AG04450 (cell line): ENCODE measurements around the gene KMO. TPM values are rescaled to one million over a fixed set of nuclear protein-coding genes. Genes with fewer than 3 reads are reported as not detected.
A peak's percentile ranks its signal among the peaks of the same experiment; 100 is the strongest.

Experiments
- CTCF ChIA-PET: fragments of 300-600, 350-600 bp; formaldehyde crosslinking; extraction: SDS; loops from one replicate; lab custom pipeline; 2022; ENCODE audit warnings: antibody characterized with exemption, inconsistent platforms; lab: Charles Lee
- POLR2A ChIA-PET: fragments of 350-600 bp; formaldehyde crosslinking; extraction: SDS; loops from one replicate; lab custom pipeline; 2021; ENCODE audit warnings: antibody characterized with exemption, inconsistent platforms; lab: Yijun Ruan, JAX
- DNase-seq: peaks from one replicate; pipeline ENCODE4 v3.0.0-alpha.2; 2011; ENCODE audit warnings: low read depth, low spot score
- H3K27ac ChIP-seq: one replicate; pipeline ENCODE4 v1.5.1; 2012; ENCODE audit warnings: low read depth, low read length, control low read depth
- H3K27me3 ChIP-seq: one replicate; pipeline ENCODE4 v1.6.0; 2012; ENCODE audit warnings: low read length; ENCODE audit not compliant: control insufficient read depth, insufficient read depth
- H3K4me3 ChIP-seq: 2 replicates; pipeline ENCODE4 v1.5.1; 2011; ENCODE audit warnings: mild to moderate bottlenecking, low read depth, low read length, control low read depth
- H3K9me3 ChIP-seq: 2 replicates; pipeline ENCODE4 v1.5.1; 2012; ENCODE audit warnings: low read length; ENCODE audit not compliant: control insufficient read depth, insufficient read depth
- CTCF ChIP-seq: IDR thresholded peaks from 2 replicates; pipeline ENCODE4 v1.5.1; 2011; ENCODE audit warnings: low read depth, low read length, control low read depth, inconsistent platforms
- polyA plus RNA-seq: library from polyadenylated mRNA; depleted of rRNA; stranded (reverse); fragments of >200 nt; gene quantifications from 2 replicates; pipeline ENCODE4 v1.2.3, GENCODE V29; 2011

Gene KMO
- polyA plus RNA-seq, 1 experiment = 0.07 TPM

GRCh38 chr1:241640149-241640866, 108.1 kb downstream of the KMO start, which contains the start of the genes CHML and OPN3:
Gene CHML, minus strand, starts transcription at chr1:241640369. Its CDS starts 4,603 bp downstream, at chr1:241635766.
Gene OPN3, minus strand, starts transcription at chr1:241640369. Its CDS starts 115 bp downstream, at chr1:241640254.
- Histone ChIP-seq H3K27ac (peak within 1 kb of the TSS; percentile 77), H3K4me3 (peak within 1 kb of the TSS; percentile 95), H3K27me3 (no peaks in the 10 kb centered on the region), H3K9me3 (no peaks in the 10 kb centered on the region; the same call in 1 of the 2 replicates)
- no peak for TF ChIP-seq CTCF
- ChIA-PET POLR2A (interaction anchor here (0.6 to 1.5 kb wide), 7 partner anchors 13 to 1406 kb away, joined by 3 to 7 read pairs (median 4); partner anchors contain the start of gene EXO1), CTCF (interaction anchor here (1.0 to 2.8 kb wide), 4 partner anchors 13 to 185 kb away, joined by 4 to 23 read pairs (median 4); no protein-coding TSS in a partner anchor)
- peak; percentile 57 for DNase-seq

GRCh38 chr1:241640867-241641622, 108.9 kb downstream of the KMO start:
- Histone ChIP-seq H3K9me3 (no peaks in the 10 kb centered on the region; the same call in 1 of the 2 replicates), H3K27ac (no peak overlapping the region), H3K27me3 (no peaks in the 10 kb centered on the region), H3K4me3 (no peak overlapping the region; the same call in 1 of the 2 replicates)
- no peak for TF ChIP-seq CTCF
- DNase-seq = no peak
- ChIA-PET CTCF (interaction anchor here (0.7 to 2.8 kb wide), 5 partner anchors 14 to 1647 kb away, joined by 3 to 23 read pairs (median 4); no protein-coding TSS in a partner anchor), POLR2A (interaction anchor here (0.6 to 1.5 kb wide), 6 partner anchors 14 to 838 kb away, joined by 3 to 7 read pairs (median 4); partner anchors contain the start of gene EXO1)

GRCh38 chr1:241641773-241642592, 109.8 kb downstream of the KMO start:
- no peak overlapping the region for H3K4me3 ChIP-seq
- no peak for DNase-seq
- ChIA-PET POLR2A (no interaction called here), CTCF (interaction anchor here (0.7 to 2.8 kb wide), 3 partner anchors 15 to 1648 kb away, joined by 3 to 23 read pairs (median 3); no protein-coding TSS in a partner anchor)
- no peak for TF ChIP-seq CTCF
- no peaks in the 10 kb centered on the region; the same call in 1 of the 2 replicates for H3K9me3 ChIP-seq
- H3K27ac ChIP-seq = no peak overlapping the region
- H3K27me3 ChIP-seq = no peaks in the 10 kb centered on the region

GRCh38 chr1:241642593-241642944, 110.4 kb downstream of the KMO start:
- H3K27ac ChIP-seq = no peak overlapping the region
- H3K9me3 ChIP-seq = no peaks in the 10 kb centered on the region; the same call in 1 of the 2 replicates
- ChIA-PET CTCF (interaction anchor here (1.2 to 2.8 kb wide), 2 partner anchors 16 to 31 kb away, joined by 3 to 23 read pairs; no protein-coding TSS in a partner anchor), POLR2A (no interaction called here)
- no peak for DNase-seq
- no peaks in the 10 kb centered on the region for H3K27me3 ChIP-seq
- TF ChIP-seq CTCF = no peak
- no peak overlapping the region for H3K4me3 ChIP-seq
